IMR-90 (cell line): ENCODE data around the gene NADK. TPM values are rescaled to one million over a fixed set of nuclear protein-coding genes. Genes with fewer than 3 reads are reported as not detected.
A peak's percentile ranks its signal among the peaks of the same experiment; 100 is the strongest.

Source experiments
- ATAC-seq: fragments of 200-7000 bp; cut with Tn5 transposase; 2 replicates; pipeline ENCODE4 v1.9.1; 2020; ENCODE audit warnings: low read depth, mild to moderate bottlenecking, moderate library complexity
- BruUV-seq: library from RNA; stranded (reverse); fragments of 400-500 nt; replicated peaks from 2 replicates; lab custom pipeline; 2021; lab: Mats Ljungman, UMichigan
- CTCF ChIA-PET: fragments of 300-600 bp; formaldehyde crosslinking; extraction: SDS; loops from one replicate; lab custom pipeline; 2021; ENCODE audit warnings: antibody characterized with exemption; lab: Yijun Ruan, JAX
- POLR2A ChIA-PET: fragments of 300-600 bp; sonication (Branson Sonifier 250); formaldehyde crosslinking; loops from one replicate; lab custom pipeline; 2022; ENCODE audit warnings: antibody characterized with exemption; ENCODE audit not compliant: unreplicated experiment; lab: Charles Lee
- DNase-seq: peaks from one replicate; pipeline ENCODE4 v3.0.0; 2013
- H2AFZ ChIP-seq: replicated peaks from 2 replicates; pipeline ENCODE3; 2013; ENCODE audit warnings: low read length, mild to moderate bottlenecking; ENCODE audit not compliant: poor library complexity
- H2AK5ac ChIP-seq: 2 replicates; pipeline ENCODE4 v1.6.1; 2013; ENCODE audit warnings: low read depth, low read length, inconsistent platforms
- H2AK9ac ChIP-seq: replicated peaks from 2 replicates; pipeline ENCODE3; 2013; ENCODE audit warnings: mild to moderate bottlenecking, low read depth, low read length, moderate library complexity; ENCODE audit not compliant: poor library complexity
- H2BK120ac ChIP-seq: 2 replicates; pipeline ENCODE4 v1.6.1; 2013; ENCODE audit warnings: low read depth, low read length, inconsistent platforms
- H2BK15ac ChIP-seq: 3 replicates; pipeline ENCODE4 v1.6.1; 2013; ENCODE audit warnings: low read depth, low read length, inconsistent platforms
- H2BK20ac ChIP-seq: 2 replicates; pipeline ENCODE4 v1.6.1; 2013; ENCODE audit warnings: low read depth, mild to moderate bottlenecking, inconsistent platforms, low read length, moderate library complexity
- H2BK5ac ChIP-seq: 2 replicates; pipeline ENCODE4 v1.6.1; 2013; ENCODE audit warnings: mild to moderate bottlenecking, low read depth, low read length, inconsistent platforms; ENCODE audit not compliant: poor library complexity, severe bottlenecking
- H3K14ac ChIP-seq: replicated peaks from 2 replicates; pipeline ENCODE4 v1.6.1; 2013; ENCODE audit warnings: low read depth, low read length, inconsistent platforms
- H3K18ac ChIP-seq: 2 replicates; pipeline ENCODE4 v1.6.1; 2013; ENCODE audit warnings: low read depth, low read length, control low read depth
- H3K23ac ChIP-seq: 2 replicates; pipeline ENCODE4 v1.6.1; 2013; ENCODE audit warnings: low read depth, low read length, inconsistent platforms
- H3K27ac ChIP-seq: 2 replicates; pipeline ENCODE4 v1.5.1; 2013; ENCODE audit warnings: mild to moderate bottlenecking, control low read depth, low read length; ENCODE audit not compliant: insufficient read depth
- H3K27me3 ChIP-seq: 2 replicates; pipeline ENCODE4 v1.6.1; 2013; ENCODE audit warnings: low read length; ENCODE audit not compliant: control insufficient read depth, insufficient read depth
- H3K36me3 ChIP-seq: 2 replicates; pipeline ENCODE4 v1.6.1; 2013; ENCODE audit warnings: low read length, mixed read lengths; ENCODE audit not compliant: control insufficient read depth, insufficient read depth
- H3K4ac ChIP-seq: 2 replicates; pipeline ENCODE4 v1.6.1; 2013; ENCODE audit warnings: low read depth, low read length, inconsistent platforms
- H3K4me1 ChIP-seq: 2 replicates; pipeline ENCODE4 v1.6.1; 2013; ENCODE audit warnings: low read length, mixed read lengths; ENCODE audit not compliant: control insufficient read depth, insufficient read depth
- H3K4me2 ChIP-seq: 2 replicates; pipeline ENCODE4 v1.6.1; 2013; ENCODE audit warnings: low read depth, mild to moderate bottlenecking, control low read depth, low read length, moderate library complexity
- H3K4me3 ChIP-seq: 2 replicates; pipeline ENCODE4 v1.5.1; 2013; ENCODE audit warnings: low read depth, mild to moderate bottlenecking, control low read depth, low read length, moderate library complexity; ENCODE audit not compliant: insufficient read depth
- H3K56ac ChIP-seq: 2 replicates; pipeline ENCODE4 v1.6.1; 2013; ENCODE audit warnings: low read length, inconsistent platforms; ENCODE audit not compliant: insufficient read depth; ENCODE audit errors: extremely low read depth
- H3K79me1 ChIP-seq, 2 experiments: 2 replicates each; pipeline ENCODE4 v1.6.1; 2013; ENCODE audit warnings: low read length in 2 of 2, inconsistent platforms in 1 of 2, low read depth in 1 of 2
- H3K9ac ChIP-seq: 2 replicates; pipeline ENCODE4 v1.6.1; 2013; ENCODE audit warnings: low read depth, low read length, control low read depth
- H3K9me1 ChIP-seq: 2 replicates; pipeline ENCODE4 v1.6.1; 2013; ENCODE audit warnings: low read length, inconsistent platforms; ENCODE audit not compliant: insufficient read depth
- H3K9me3 ChIP-seq: 2 replicates; pipeline ENCODE4 v1.6.1; 2013; ENCODE audit warnings: low read length; ENCODE audit not compliant: control insufficient read depth, insufficient read depth
- H4K20me1 ChIP-seq: 2 replicates; pipeline ENCODE4 v1.6.1; 2013; ENCODE audit warnings: low read length, inconsistent platforms; ENCODE audit not compliant: insufficient read depth
- H4K5ac ChIP-seq: 2 replicates; pipeline ENCODE4 v1.6.1; 2013; ENCODE audit warnings: mild to moderate bottlenecking, low read depth, low read length, control low read depth
- H4K8ac ChIP-seq, 2 experiments: 2 replicates each; pipeline ENCODE4 v1.6.1; 2013; ENCODE audit warnings: low read depth in 2 of 2, low read length in 2 of 2, control low read depth in 1 of 2, inconsistent platforms in 1 of 2
- H4K91ac ChIP-seq: 2 replicates; pipeline ENCODE4 v1.6.1; 2013; ENCODE audit warnings: low read depth, low read length, inconsistent platforms; ENCODE audit not compliant: insufficient read depth
- BHLHE40 ChIP-seq: fragments of 150-350 bp; IDR thresholded peaks from 2 replicates; pipeline ENCODE4 v1.6.1; 2016; ENCODE audit warnings: mild to moderate bottlenecking, low read depth, low read length
- CHD1 ChIP-seq: IDR thresholded peaks from 2 replicates; pipeline ENCODE4 v1.6.1; 2012; ENCODE audit warnings: low read depth, low read length, improper control_type of control experiment
- MAFK ChIP-seq: IDR thresholded peaks from 2 replicates; pipeline ENCODE4 v1.6.1; 2012; ENCODE audit warnings: low read depth, low read length, improper control_type of control experiment
- MXI1 ChIP-seq: IDR thresholded peaks from 2 replicates; pipeline ENCODE4 v1.6.1; 2012; ENCODE audit warnings: low read depth, mild to moderate bottlenecking, low read length, moderate library complexity, borderline replicate concordance
- RAD21 ChIP-seq: IDR thresholded peaks from 2 replicates; pipeline ENCODE4 v1.6.1; 2012; ENCODE audit warnings: low read length, improper control_type of control experiment
- RCOR1 ChIP-seq: IDR thresholded peaks from 2 replicates; pipeline ENCODE4 v1.6.1; 2012; ENCODE audit warnings: mild to moderate bottlenecking, low read length, improper control_type of control experiment; ENCODE audit not compliant: insufficient replicate concordance
- RFX5 ChIP-seq: IDR thresholded peaks from 2 replicates; pipeline ENCODE4 v1.8.0; 2012; ENCODE audit warnings: low read depth, mild to moderate bottlenecking, low read length, moderate library complexity
- WGBS, 2 experiments: methylation state at CpG; one replicate each; pipeline versions ENCODE4 v1.1.5 to v1.1.7; 2013; ENCODE audit warnings: missing lambda C conversion rate in 2 of 2; ENCODE audit not compliant: insufficient read length in 1 of 2; ENCODE audit errors: extremely low coverage in 2 of 2; 5-methylcytosine and 5-hydroxymethylcytosine counted together
- dilution Hi-C: fragments of 300-500 bp; cut with HindIII; formaldehyde crosslinking; loops from one replicate; pipeline ENCODE4 v1.14.3; 2018; ENCODE audit warnings: low sequenced_read_pairs; ENCODE audit not compliant: unreplicated experiment
- in situ Hi-C: fragments of 300-500 bp; cut with MboI; formaldehyde crosslinking; loops from 3 replicates; pipeline ENCODE4 v1.14.3; 2019; ENCODE audit warnings: low sequenced_read_pairs, inconsistent platforms, mixed read lengths
- intact Hi-C: fragments of 100-400 bp; cut with micrococcal nuclease; formaldehyde crosslinking; loops from 2 replicates; pipeline ENCODE4 v1.10.0; 2022
- polyA plus RNA-seq, 3 experiments: library from polyadenylated mRNA; depleted of rRNA; stranded (reverse); fragments of >200 nt; gene quantifications; 2 replicates each; pipeline ENCODE4 v1.2.3, GENCODE V29; 2012; ENCODE audit warnings: low replicate concordance in 1 of 3
- total RNA-seq: library from RNA; depleted of rRNA; stranded (reverse); fragments of >200 nt; gene quantifications from 2 replicates; pipeline ENCODE4 v1.2.3, GENCODE V29; 2012
- TF ChIP-seq, protein P1 (sequence below): fragments of 150-350 bp; IDR thresholded peaks from 2 replicates; pipeline ENCODE4 v1.6.1; 2016; ENCODE audit warnings: low read depth, mild to moderate bottlenecking, low read length, moderate library complexity, borderline replicate concordance
- TF ChIP-seq, protein P2 (sequence below): fragments of 150-350 bp; IDR thresholded peaks from 2 replicates; pipeline ENCODE4 v1.6.1; 2017; ENCODE audit warnings: mild to moderate bottlenecking, antibody characterized with exemption, low read length, low read depth
- TF ChIP-seq, protein P3 (sequence below): conservative IDR thresholded peaks from 2 replicates; pipeline ENCODE4 v1.5.1; 2012; ENCODE audit warnings: mild to moderate bottlenecking, low read depth, low read length, improper control_type of control experiment

The NADK gene
- total and polyA plus RNA-seq, 2 of the 4 experiments (the other 2 are of a cell fraction): 12.5 to 56.1 TPM

DNA sequence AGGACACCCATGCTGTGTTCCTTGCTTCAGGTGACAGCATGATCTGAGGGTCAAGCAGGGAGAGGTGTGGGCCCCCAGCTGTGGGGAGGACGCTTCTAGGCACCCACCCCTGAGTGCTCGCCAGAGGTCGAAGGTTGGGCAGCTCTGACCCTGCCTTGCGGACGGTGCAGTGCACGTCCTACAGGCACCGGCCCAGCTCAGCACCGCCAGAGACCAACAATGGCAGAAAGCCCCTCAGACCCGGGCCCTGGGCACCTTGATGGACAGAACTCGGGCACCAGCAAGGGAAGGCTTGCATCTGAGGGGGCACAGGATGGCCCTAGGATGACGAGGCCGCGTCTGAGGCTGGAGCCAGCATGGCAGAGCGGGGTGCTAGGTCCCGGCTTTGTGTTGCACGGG is 24.7 kb downstream of the NADK start:
- Histone ChIP-seq H3K56ac (no peak overlapping the region), H3K27me3 (no peaks in the 10 kb centered on the region), H4K20me1 (peaks cover 7% of the 10 kb centered on the region; the same call in 1 of the 2 replicates), H3K9me3 (no peaks in the 10 kb centered on the region), H3K18ac (no peak overlapping the region), H3K9ac (no peak overlapping the region), H2BK120ac (no peak overlapping the region), H2AK5ac (no peak overlapping the region), H2BK15ac (no peak overlapping the region), H4K8ac (no peak overlapping the region), H3K4me1 (no peaks in the 10 kb centered on the region), H4K5ac (no peak overlapping the region), H2AFZ (no peak overlapping the region), H2AK9ac (peak overlapping the region; percentile 55), H3K4me2 (no peak overlapping the region), H2BK20ac (no peak overlapping the region), H3K23ac (no peak overlapping the region), H3K4me3 (no peak overlapping the region), H3K79me1 (peaks cover 4 to 5% of the 10 kb centered on the region in 2 experiments; a peak in 2 of 4 replicates), H3K27ac (no peak overlapping the region), H4K91ac (no peak overlapping the region), H3K36me3 (peaks cover 38% of the 10 kb centered on the region), H3K14ac (no peak overlapping the region), H3K9me1 (no peaks in the 10 kb centered on the region; the same call in 1 of the 2 replicates), H3K4ac (no peak overlapping the region), H2BK5ac (no peak overlapping the region)
- WGBS, 2 experiments: 96% methylated on average over 15 of the region's 16 CpGs; no CpG with 5 or more reads in 1 of the 2 experiments
- dilution Hi-C loops (no loop called here), intact Hi-C loops (no loop called here), in situ Hi-C loops (no loop called here)
- TF ChIP-seq BHLHE40 (no peak), RFX5 (no peak), MAFK (no peak), RCOR1 (no peak), RAD21 (no peak), CHD1 (no peak), MXI1 (no peak)
- TF ChIP-seq, protein P1, sequence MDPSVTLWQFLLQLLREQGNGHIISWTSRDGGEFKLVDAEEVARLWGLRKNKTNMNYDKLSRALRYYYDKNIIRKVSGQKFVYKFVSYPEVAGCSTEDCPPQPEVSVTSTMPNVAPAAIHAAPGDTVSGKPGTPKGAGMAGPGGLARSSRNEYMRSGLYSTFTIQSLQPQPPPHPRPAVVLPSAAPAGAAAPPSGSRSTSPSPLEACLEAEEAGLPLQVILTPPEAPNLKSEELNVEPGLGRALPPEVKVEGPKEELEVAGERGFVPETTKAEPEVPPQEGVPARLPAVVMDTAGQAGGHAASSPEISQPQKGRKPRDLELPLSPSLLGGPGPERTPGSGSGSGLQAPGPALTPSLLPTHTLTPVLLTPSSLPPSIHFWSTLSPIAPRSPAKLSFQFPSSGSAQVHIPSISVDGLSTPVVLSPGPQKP: no peak
- TF ChIP-seq, protein P2, sequence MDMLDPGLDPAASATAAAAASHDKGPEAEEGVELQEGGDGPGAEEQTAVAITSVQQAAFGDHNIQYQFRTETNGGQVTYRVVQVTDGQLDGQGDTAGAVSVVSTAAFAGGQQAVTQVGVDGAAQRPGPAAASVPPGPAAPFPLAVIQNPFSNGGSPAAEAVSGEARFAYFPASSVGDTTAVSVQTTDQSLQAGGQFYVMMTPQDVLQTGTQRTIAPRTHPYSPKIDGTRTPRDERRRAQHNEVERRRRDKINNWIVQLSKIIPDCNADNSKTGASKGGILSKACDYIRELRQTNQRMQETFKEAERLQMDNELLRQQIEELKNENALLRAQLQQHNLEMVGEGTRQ: no peak
- TF ChIP-seq, protein P3, sequence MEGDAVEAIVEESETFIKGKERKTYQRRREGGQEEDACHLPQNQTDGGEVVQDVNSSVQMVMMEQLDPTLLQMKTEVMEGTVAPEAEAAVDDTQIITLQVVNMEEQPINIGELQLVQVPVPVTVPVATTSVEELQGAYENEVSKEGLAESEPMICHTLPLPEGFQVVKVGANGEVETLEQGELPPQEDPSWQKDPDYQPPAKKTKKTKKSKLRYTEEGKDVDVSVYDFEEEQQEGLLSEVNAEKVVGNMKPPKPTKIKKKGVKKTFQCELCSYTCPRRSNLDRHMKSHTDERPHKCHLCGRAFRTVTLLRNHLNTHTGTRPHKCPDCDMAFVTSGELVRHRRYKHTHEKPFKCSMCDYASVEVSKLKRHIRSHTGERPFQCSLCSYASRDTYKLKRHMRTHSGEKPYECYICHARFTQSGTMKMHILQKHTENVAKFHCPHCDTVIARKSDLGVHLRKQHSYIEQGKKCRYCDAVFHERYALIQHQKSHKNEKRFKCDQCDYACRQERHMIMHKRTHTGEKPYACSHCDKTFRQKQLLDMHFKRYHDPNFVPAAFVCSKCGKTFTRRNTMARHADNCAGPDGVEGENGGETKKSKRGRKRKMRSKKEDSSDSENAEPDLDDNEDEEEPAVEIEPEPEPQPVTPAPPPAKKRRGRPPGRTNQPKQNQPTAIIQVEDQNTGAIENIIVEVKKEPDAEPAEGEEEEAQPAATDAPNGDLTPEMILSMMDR: no peak
- DNase-seq (no peak), ATAC-seq (no peak)
- ChIA-PET POLR2A (no interaction called here), CTCF (no interaction called here)
- no TSS peak for BruUV-seq
